HG02840 (cell line): ENCODE measurements around the gene GPR63.

Source experiments
- ATAC-seq: cut with Tn5 transposase; IDR thresholded peaks from one replicate; pipeline ENCODE4 v1.9.1; 2021; ENCODE audit warnings: mild to moderate bottlenecking, moderate library complexity, moderate number of reproducible peaks; ENCODE audit not compliant: unreplicated experiment, low FRiP score

Gene GPR63

GRCh38 chr6:96837081-96837971, at the start of gene GPR63:
Gene GPR63 (minus strand): TSS chr6:96837477. CDS start chr6:96799731, 37,746 bp downstream.
- ATAC-seq, result peak; percentile 90

- ATAC-seq, result no peak
These were observed 49.2 kb upstream of the GPR63 start for GRCh38 chr6:96886519-96886918.

- peak; percentile 86 for ATAC-seq
These were observed 47.9 kb upstream of the GPR63 start for GRCh38 chr6:96885187-96885631.

GRCh38 chr6:96878143-96878542, 40.9 kb upstream of the GPR63 start:
- no peak for ATAC-seq

- ATAC-seq, result no peak
These were observed 39.7 kb upstream of the GPR63 start for GRCh38 chr6:96876886-96877545.

- no peak for ATAC-seq
These were observed 35.7 kb upstream of the GPR63 start for GRCh38 chr6:96872976-96873375.

GRCh38 chr6:96865055-96865405, 27.8 kb upstream of the GPR63 start:
- ATAC-seq, result no peak

- no peak for ATAC-seq
These were observed 27.2 kb upstream of the GPR63 start for GRCh38 chr6:96864216-96865054.

- ATAC-seq, result no peak
These were observed 25.3 kb upstream of the GPR63 start for GRCh38 chr6:96862560-96862959.

GRCh38 chr6:96861588-96861987, 24.3 kb upstream of the GPR63 start:
- no peak for ATAC-seq

- no peak for ATAC-seq
These were observed 19.6 kb upstream of the GPR63 start for GRCh38 chr6:96856856-96857255.

- ATAC-seq, result no peak
These were observed 15.8 kb upstream of the GPR63 start for GRCh38 chr6:96853083-96853482.

- ATAC-seq, result no peak
These were observed 15.3 kb upstream of the GPR63 start for GRCh38 chr6:96852605-96853004.

GRCh38 chr6:96851858-96852257, 14.6 kb upstream of the GPR63 start:
- no peak for ATAC-seq

- ATAC-seq, result no peak
These were observed 12.3 kb upstream of the GPR63 start for GRCh38 chr6:96849615-96850014.

- ATAC-seq, result no peak
These were observed 7.3 kb upstream of the GPR63 start for GRCh38 chr6:96844530-96844929.

- no peak for ATAC-seq
These were observed 4.1 kb upstream of the GPR63 start for GRCh38 chr6:96841345-96841744.

GRCh38 chr6:96836631-96837080, 621 bp downstream of the GPR63 start:
- ATAC-seq, result peak; percentile 25

- ATAC-seq, result no peak
These were observed 3.2 kb downstream of the GPR63 start for GRCh38 chr6:96834070-96834469.

GRCh38 chr6:96832780-96833179, 4.5 kb downstream of the GPR63 start:
- no peak for ATAC-seq

GRCh38 chr6:96826865-96827264, 10.4 kb downstream of the GPR63 start:
- no peak for ATAC-seq
